HepG2 (cell line): ENCODE measurements around the gene DAD1. TPM values are rescaled to one million over a fixed set of nuclear protein-coding genes. Genes with fewer than 3 reads are reported as not detected.

ENCODE experiments used
- ATAC-seq: fragments of 200-7000 bp; cut with Tn5 transposase; 3 replicates; pipeline ENCODE4 v1.9.1; 2020; ENCODE audit warnings: mild to moderate bottlenecking, moderate library complexity
- BruUV-seq: library from RNA; stranded (reverse); fragments of 400-500 nt; replicated peaks from 2 replicates; lab custom pipeline; 2021; lab: Mats Ljungman, UMichigan
- CTCF ChIA-PET: fragments of 300-600 bp; formaldehyde crosslinking; extraction: SDS; loops from one replicate; lab custom pipeline; 2021; ENCODE audit warnings: low total read pairs, inconsistent platforms, low intra/inter-chr PET ratio; lab: Yijun Ruan, JAX
- POLR2A ChIA-PET: fragments of 350-600 bp; sonication (Branson Sonifier 250); formaldehyde crosslinking; loops from one replicate; lab custom pipeline; 2020; ENCODE audit warnings: antibody characterized with exemption, inconsistent platforms; lab: Yijun Ruan, JAX
- DNase-seq: peaks from one replicate; pipeline ENCODE4 v3.0.0-alpha.2; 2015; ENCODE audit warnings: low spot score
- FAIRE-seq: peaks from 3 replicates; lab custom pipeline; 2011; peaks lifted over from hg19 to GRCh38; lab: Jason Lieb, UNC
- H2AFZ ChIP-seq: one replicate; pipeline ENCODE4 v1.6.1; 2011; ENCODE audit warnings: low read length, inconsistent platforms
- H3K27ac ChIP-seq: fragments of 300-600 bp; 3 replicates; pipeline ENCODE4 v1.8.0; 2011; ENCODE audit warnings: mixed run types, mild to moderate bottlenecking, mixed read lengths, low read length, inconsistent platforms; ENCODE audit not compliant: insufficient read depth; ENCODE audit errors: extremely low read length
- H3K27me3 ChIP-seq, 2 experiments: fragments of 200-600 bp in 1 of 2; 2 replicates in 1 of 2; 3 replicates in 1 of 2; pipeline versions ENCODE4 v1.6.0 to v1.8.0; 2011; ENCODE audit warnings: low read length in 2 of 2, mild to moderate bottlenecking in 2 of 2, moderate library complexity in 2 of 2, inconsistent platforms in 1 of 2; ENCODE audit not compliant: insufficient read depth in 2 of 2, control insufficient read depth in 1 of 2
- H3K36me3 ChIP-seq, 2 experiments: fragments of 200-600 bp in 1 of 2; replicated peaks in 1 of 2; 2 replicates in 1 of 2; 3 replicates in 1 of 2; pipeline versions ENCODE4 v1.5.1 to v1.8.0; 2011; ENCODE audit warnings: low read length in 2 of 2, inconsistent platforms in 1 of 2; ENCODE audit not compliant: insufficient read depth in 2 of 2, control insufficient read depth in 1 of 2
- H3K4me1 ChIP-seq: 2 replicates; pipeline ENCODE4 v1.5.1; 2012; ENCODE audit warnings: low read length, inconsistent platforms; ENCODE audit not compliant: insufficient read depth
- H3K4me2 ChIP-seq: 2 replicates; pipeline ENCODE4 v1.6.0; 2011; ENCODE audit warnings: low read depth, low read length, inconsistent platforms
- H3K4me3 ChIP-seq, 3 experiments: fragments of 200-600 bp in 1 of 3; sonication (generic), shearing (Covaris generic) in 1 of 3; replicated peaks in 1 of 3; 2 replicates each; pipeline ENCODE4 v1.5.1; 2011 to 2016; ENCODE audit warnings: low read length in 3 of 3, inconsistent platforms in 2 of 3, low read depth in 2 of 3, mild to moderate bottlenecking in 2 of 3, control low read depth in 1 of 3, mixed read lengths in 1 of 3; ENCODE audit not compliant: insufficient read depth in 1 of 3
- H3K79me2 ChIP-seq: one replicate; pipeline ENCODE4 v1.6.1; 2011; ENCODE audit warnings: low read length, inconsistent platforms; ENCODE audit not compliant: insufficient read depth
- H3K9ac ChIP-seq: 2 replicates; pipeline ENCODE4 v1.6.0; 2011; ENCODE audit warnings: mild to moderate bottlenecking, low read depth, low read length, inconsistent platforms; ENCODE audit not compliant: insufficient read depth
- H3K9me3 ChIP-seq: 2 replicates; pipeline ENCODE4 v1.5.1; 2012; ENCODE audit warnings: mild to moderate bottlenecking, low read length
- H4K20me1 ChIP-seq: 2 replicates; pipeline ENCODE4 v1.6.0; 2011; ENCODE audit warnings: inconsistent platforms, mild to moderate bottlenecking, low read length, moderate library complexity; ENCODE audit not compliant: insufficient read depth
- ATF1 ChIP-seq: IDR thresholded peaks from 2 replicates; pipeline ENCODE4 v1.6.1; 2016; ENCODE audit warnings: mild to moderate bottlenecking, control low read depth
- HDAC1 ChIP-seq: sonication (generic); formaldehyde crosslinking; IDR thresholded peaks from 2 replicates; pipeline ENCODE4 v1.5.1; 2020; ENCODE audit warnings: mild to moderate bottlenecking, missing genetic modification reagents
- HMG20B ChIP-seq: conservative IDR thresholded peaks from 2 replicates; pipeline ENCODE4 v1.6.1; 2016; ENCODE audit warnings: missing genetic modification reagents, missing compliant biosample characterization
- HOXA3 ChIP-seq: sonication (generic); formaldehyde crosslinking; IDR thresholded peaks from 2 replicates; pipeline ENCODE4 v1.5.0; 2020; ENCODE audit warnings: missing genetic modification reagents
- IRF2 ChIP-seq: IDR thresholded peaks from 2 replicates; pipeline ENCODE4 v1.6.1; 2018; ENCODE audit warnings: missing genetic modification reagents, missing compliant biosample characterization
- KMT2B ChIP-seq: IDR thresholded peaks from 2 replicates; pipeline ENCODE4 v1.6.1; 2016; ENCODE audit warnings: missing genetic modification reagents, missing compliant biosample characterization
- MED1 ChIP-seq: sonication (generic); formaldehyde crosslinking; IDR thresholded peaks from 2 replicates; pipeline ENCODE4 v1.4.0; 2020; ENCODE audit warnings: missing genetic modification reagents
- PHB2 ChIP-seq: fragments of 450-650 bp; IDR thresholded peaks from 2 replicates; pipeline ENCODE4 v1.6.1; 2018; ENCODE audit not compliant: partially characterized antibody
- POLR2G ChIP-seq: fragments of 200-400 bp; formaldehyde crosslinking; IDR thresholded peaks from 2 replicates; pipeline ENCODE4 v1.6.1; 2018; ENCODE audit warnings: mild to moderate bottlenecking, low read depth, low read length, moderate library complexity
- ZFP37 ChIP-seq: sonication (generic); formaldehyde crosslinking; IDR thresholded peaks from 2 replicates; pipeline ENCODE4 v1.4.0; 2020; ENCODE audit warnings: missing genetic modification reagents, borderline replicate concordance
- ZFY ChIP-seq: sonication (generic); formaldehyde crosslinking; IDR thresholded peaks from 2 replicates; pipeline ENCODE4 v1.4.0; 2020; ENCODE audit warnings: missing genetic modification reagents
- ZNF274 ChIP-seq: sonication (generic); formaldehyde crosslinking; IDR thresholded peaks from 2 replicates; pipeline ENCODE4 v1.5.1; 2020; ENCODE audit warnings: mild to moderate bottlenecking, missing genetic modification reagents
- ZNF546 ChIP-seq: sonication (generic); formaldehyde crosslinking; conservative IDR thresholded peaks from 2 replicates; pipeline ENCODE4 v1.8.1; 2023; ENCODE audit warnings: mild to moderate bottlenecking, missing genetic modification reagents
- ZNF616 ChIP-seq: sonication (generic); formaldehyde crosslinking; IDR thresholded peaks from 2 replicates; pipeline ENCODE4 v1.5.0; 2020; ENCODE audit warnings: low read depth, mild to moderate bottlenecking, missing genetic modification reagents
- ZNF747 ChIP-seq: sonication (generic); formaldehyde crosslinking; IDR thresholded peaks from 2 replicates; pipeline ENCODE4 v1.8.1; 2023; ENCODE audit warnings: missing genetic modification reagents, mild to moderate bottlenecking, borderline replicate concordance
- ZNF792 ChIP-seq: IDR thresholded peaks from 2 replicates; pipeline ENCODE4 v1.6.1; 2016
- WGBS: methylation state at CpG from one replicate; pipeline ENCODE4 v1.1.6; 2017; ENCODE audit warnings: low lambda C conversion rate; 5-methylcytosine and 5-hydroxymethylcytosine counted together
- in situ Hi-C: cut with HindIII; loops from 2 replicates; pipeline ENCODE4 v1.10.0; 2017; ENCODE audit warnings: low pct_unique_long_range_greater_than_20kb; ENCODE audit not compliant: extremely low pct_ligation_motif_present
- intact Hi-C: fragments of 100-400 bp; cut with micrococcal nuclease; formaldehyde crosslinking; loops from one replicate; pipeline ENCODE4 v1.10.0; 2022; ENCODE audit not compliant: unreplicated experiment
- polyA plus RNA-seq, 8 experiments: library from polyadenylated mRNA; depleted of rRNA in 3 of 8; stranded (reverse) in 7 of 8; unstranded in 1 of 8; fragments of >200 nt; fragmentation: Illumina TruSeq in 4 of 8; extraction: Trizol in 4 of 8; gene quantifications; 2 replicates each; pipeline versions ENCODE4 v1.2.1 to v1.2.3, GENCODE V29; 2011 to 2016; ENCODE audit warnings: low read depth in 4 of 8, missing spikeins in 1 of 8, mixed read lengths in 1 of 8; ENCODE audit not compliant: insufficient read depth in 1 of 8
- total RNA-seq, 5 experiments: library from RNA; depleted of rRNA; stranded (reverse); fragments of >200 nt; fragmentation: Illumina TruSeq; extraction: Trizol; gene quantifications; 2 replicates each; pipeline ENCODE4 v1.2.3, GENCODE V29; 2016; ENCODE audit warnings: low read depth in 1 of 5
- TF ChIP-seq, protein P1 (sequence below): sonication (generic); formaldehyde crosslinking; IDR thresholded peaks from 2 replicates; pipeline ENCODE4 v1.4.0; 2020; ENCODE audit warnings: missing genetic modification reagents, borderline replicate concordance
- TF ChIP-seq, protein P2 (sequence below): IDR thresholded peaks from 2 replicates; pipeline ENCODE4 v1.6.1; 2016; ENCODE audit warnings: missing compliant biosample characterization, missing genetic modification reagents, borderline replicate concordance

Gene DAD1
- total and polyA plus RNA-seq, 2 of the 13 experiments (the other 11 are each of a cell fraction or from before 2014, with no cell fraction given) = 558 to 626 TPM

DNA sequence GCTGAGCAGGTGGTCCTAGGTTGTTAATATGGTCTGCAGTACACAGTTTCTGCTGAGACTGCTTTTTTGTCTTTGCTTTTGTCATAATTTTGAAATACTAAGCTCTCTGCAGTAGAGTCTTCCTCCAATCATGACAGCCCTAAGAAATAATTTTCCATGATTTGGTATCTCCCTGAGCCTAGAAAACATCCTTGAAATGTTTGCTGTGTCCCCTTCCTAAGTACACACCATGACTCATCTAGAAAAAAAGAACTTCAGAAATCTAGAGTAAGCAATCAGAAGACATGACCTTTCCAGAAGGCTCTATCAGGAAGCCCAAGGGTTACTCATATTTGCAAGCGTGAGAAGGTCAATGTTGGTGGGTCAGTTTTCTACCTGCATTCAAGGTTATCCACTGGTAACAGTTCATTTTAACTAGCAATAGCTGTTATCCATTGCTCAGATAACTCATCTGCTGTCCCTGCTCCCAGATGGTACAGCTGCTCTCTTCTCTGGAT lies 16.4 kb downstream of the DAD1 start:
- ATAC-seq (peak; percentile 70), DNase-seq (peak; percentile 92), FAIRE-seq (peak; percentile 47)
- Histone ChIP-seq H3K4me1 (peaks cover 29% of the 10 kb centered on the region), H4K20me1 (peaks cover 4% of the 10 kb centered on the region; the same call in 1 of the 2 replicates), H3K36me3 (peaks cover 38 to 62% of the 10 kb centered on the region in 2 experiments), H3K27me3 (no peaks in the 10 kb centered on the region), H2AFZ (no peak overlapping the region), H3K27ac (peak overlapping the region; percentile 43), H3K79me2 (peaks cover 34% of the 10 kb centered on the region), H3K9ac (no peak overlapping the region), H3K4me3 (no peak overlapping the region), H3K9me3 (no peaks in the 10 kb centered on the region), H3K4me2 (no peak overlapping the region)
- 68% methylated on average over 1 of the region's 1 CpG for whole genome bisulfite sequencing
- in situ Hi-C loops (no loop called here), intact Hi-C loops (loop anchor here (5.0 kb wide), 1 partner anchor 245 kb away; the partner anchor contains the start of gene SLC7A7)
- ChIA-PET CTCF (interaction anchor here (1.3 to 5.1 kb wide), 3 partner anchors 16 to 281 kb away, joined by 4 to 93 read pairs (median 58); no protein-coding TSS in a partner anchor), POLR2A (interaction anchor here (1.0 to 4.4 kb wide), 10 partner anchors 10 to 523 kb away, joined by 3 to 62 read pairs (median 4); partner anchors contain the start of genes ABHD4, ACIN1, C14orf119 and DAD1)
- BruUV-seq = no TSS peak
- TF ChIP-seq ZNF274 (no peak), ZNF546 (CRISPR knock-in tag) (no peak), ZFP37 (0 out of 2 replicates have a peak, but pooled peaks have one; percentile 41), HMG20B (peak; percentile 89; the same call in 1 of the 2 replicates), HDAC1 (CRISPR knock-in tag) (peak; percentile 28; the same call in 1 of the 2 replicates), ZNF616 (CRISPR knock-in tag) (no peak), ATF1 (CRISPR knock-in tag) (no peak), IRF2 (CRISPR knock-in tag) (peak; percentile 36; the same call in 1 of the 2 replicates), ZNF747 (CRISPR knock-in tag) (0 out of 2 replicates have a peak, but pooled peaks have one; percentile 34), ZNF792 (0 out of 2 replicates have a peak, but pooled peaks have one; percentile 53), POLR2G (no peak), HOXA3 (peak; percentile 40; the same call in 1 of the 2 replicates), MED1 (0 out of 2 replicates have a peak, but pooled peaks have one; percentile 17), ZFY (CRISPR knock-in tag) (peak; percentile 4; the same call in 1 of the 2 replicates), PHB2 (no peak), KMT2B (CRISPR knock-in tag) (peak; percentile 34; the same call in 1 of the 2 replicates)
- TF ChIP-seq, protein P1, sequence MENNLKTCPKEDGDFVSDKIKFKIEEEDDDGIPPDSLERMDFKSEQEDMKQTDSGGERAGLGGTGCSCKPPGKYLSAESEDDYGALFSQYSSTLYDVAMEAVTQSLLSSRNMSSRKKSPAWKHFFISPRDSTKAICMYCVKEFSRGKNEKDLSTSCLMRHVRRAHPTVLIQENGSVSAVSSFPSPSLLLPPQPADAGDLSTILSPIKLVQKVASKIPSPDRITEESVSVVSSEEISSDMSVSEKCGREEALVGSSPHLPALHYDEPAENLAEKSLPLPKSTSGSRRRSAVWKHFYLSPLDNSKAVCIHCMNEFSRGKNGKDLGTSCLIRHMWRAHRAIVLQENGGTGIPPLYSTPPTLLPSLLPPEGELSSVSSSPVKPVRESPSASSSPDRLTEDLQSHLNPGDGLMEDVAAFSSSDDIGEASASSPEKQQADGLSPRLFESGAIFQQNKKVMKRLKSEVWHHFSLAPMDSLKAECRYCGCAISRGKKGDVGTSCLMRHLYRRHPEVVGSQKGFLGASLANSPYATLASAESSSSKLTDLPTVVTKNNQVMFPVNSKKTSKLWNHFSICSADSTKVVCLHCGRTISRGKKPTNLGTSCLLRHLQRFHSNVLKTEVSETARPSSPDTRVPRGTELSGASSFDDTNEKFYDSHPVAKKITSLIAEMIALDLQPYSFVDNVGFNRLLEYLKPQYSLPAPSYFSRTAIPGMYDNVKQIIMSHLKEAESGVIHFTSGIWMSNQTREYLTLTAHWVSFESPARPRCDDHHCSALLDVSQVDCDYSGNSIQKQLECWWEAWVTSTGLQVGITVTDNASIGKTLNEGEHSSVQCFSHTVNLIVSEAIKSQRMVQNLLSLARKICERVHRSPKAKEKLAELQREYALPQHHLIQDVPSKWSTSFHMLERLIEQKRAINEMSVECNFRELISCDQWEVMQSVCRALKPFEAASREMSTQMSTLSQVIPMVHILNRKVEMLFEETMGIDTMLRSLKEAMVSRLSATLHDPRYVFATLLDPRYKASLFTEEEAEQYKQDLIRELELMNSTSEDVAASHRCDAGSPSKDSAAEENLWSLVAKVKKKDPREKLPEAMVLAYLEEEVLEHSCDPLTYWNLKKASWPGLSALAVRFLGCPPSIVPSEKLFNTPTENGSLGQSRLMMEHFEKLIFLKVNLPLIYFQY = no peak
- TF ChIP-seq, protein P2, sequence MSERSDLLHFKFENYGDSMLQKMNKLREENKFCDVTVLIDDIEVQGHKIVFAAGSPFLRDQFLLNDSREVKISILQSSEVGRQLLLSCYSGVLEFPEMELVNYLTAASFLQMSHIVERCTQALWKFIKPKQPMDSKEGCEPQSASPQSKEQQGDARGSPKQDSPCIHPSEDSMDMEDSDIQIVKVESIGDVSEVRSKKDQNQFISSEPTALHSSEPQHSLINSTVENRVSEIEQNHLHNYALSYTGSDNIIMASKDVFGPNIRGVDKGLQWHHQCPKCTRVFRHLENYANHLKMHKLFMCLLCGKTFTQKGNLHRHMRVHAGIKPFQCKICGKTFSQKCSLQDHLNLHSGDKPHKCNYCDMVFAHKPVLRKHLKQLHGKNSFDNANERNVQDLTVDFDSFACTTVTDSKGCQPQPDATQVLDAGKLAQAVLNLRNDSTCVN (CRISPR knock-in tag) = peak; percentile 100
